Renal cortical epithelial cell (primary cell): ENCODE results near the gene DOP1A. TPM values are rescaled to one million over a fixed set of nuclear protein-coding genes. Genes with fewer than 3 reads are reported as not detected.

ENCODE experiments used
- DNase-seq: peaks from one replicate; pipeline ENCODE4 v3.0.0-alpha.2; 2011; ENCODE audit warnings: low read depth
- total RNA-seq: library from RNA; depleted of rRNA; stranded (reverse); fragments of >200 nt; gene quantifications from 2 replicates; pipeline ENCODE4 v1.2.3, GENCODE V29; 2014

Gene DOP1A
- total RNA-seq, 1 donor from 2014 or later = 53.0 TPM

- DNase-seq = peak; percentile 94
These were observed 132.4 kb downstream of the DOP1A start for GRCh38 chr6:83199863-83200225.

GRCh38 chr6:83202031-83202430, 134.6 kb downstream of the DOP1A start:
- DNase-seq = peak; percentile 42

DNA sequence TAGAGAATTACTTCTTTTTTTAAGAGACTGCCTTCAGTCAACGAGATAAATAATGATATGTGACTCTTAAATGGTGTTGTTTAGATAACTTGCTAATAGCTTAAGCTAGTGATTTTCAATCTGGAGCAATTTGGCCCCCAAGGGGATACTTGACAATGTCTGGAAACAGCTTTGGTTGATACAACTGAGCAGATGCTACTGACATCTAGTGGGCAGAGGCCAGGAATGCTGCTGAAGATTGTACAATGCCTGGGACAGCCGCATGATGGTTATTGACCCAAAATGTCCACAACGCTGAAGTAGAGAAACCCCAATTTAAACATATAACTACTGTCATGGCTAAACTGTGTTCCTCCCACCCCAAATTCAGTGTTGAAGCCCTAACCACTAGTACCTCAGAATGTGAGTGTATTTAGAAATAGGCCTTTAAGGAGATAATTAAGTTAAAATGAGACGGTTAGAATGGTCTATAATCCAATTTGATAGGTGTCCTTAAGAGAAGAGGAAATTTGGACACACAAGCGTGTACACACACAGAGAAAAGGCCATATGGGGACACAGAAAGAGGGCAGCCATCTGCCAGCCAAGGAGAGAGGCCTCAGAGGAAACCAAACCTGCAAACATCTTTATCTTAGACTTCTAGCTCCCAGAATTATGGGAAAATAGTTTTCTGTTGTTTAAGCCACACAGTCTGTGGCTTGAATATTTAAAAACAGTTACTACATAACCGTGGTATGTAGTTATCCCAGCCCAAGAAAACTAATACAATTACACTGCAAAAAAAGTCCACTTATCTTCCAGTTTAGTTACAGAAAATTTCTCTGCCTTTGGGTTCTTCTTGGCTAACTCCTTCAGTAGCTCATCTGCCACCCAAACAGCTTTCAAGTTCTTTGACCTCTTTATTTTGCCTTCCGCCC, 147.9 kb downstream of the DOP1A start:
- peak; percentile 72 for DNase-seq

DNA sequence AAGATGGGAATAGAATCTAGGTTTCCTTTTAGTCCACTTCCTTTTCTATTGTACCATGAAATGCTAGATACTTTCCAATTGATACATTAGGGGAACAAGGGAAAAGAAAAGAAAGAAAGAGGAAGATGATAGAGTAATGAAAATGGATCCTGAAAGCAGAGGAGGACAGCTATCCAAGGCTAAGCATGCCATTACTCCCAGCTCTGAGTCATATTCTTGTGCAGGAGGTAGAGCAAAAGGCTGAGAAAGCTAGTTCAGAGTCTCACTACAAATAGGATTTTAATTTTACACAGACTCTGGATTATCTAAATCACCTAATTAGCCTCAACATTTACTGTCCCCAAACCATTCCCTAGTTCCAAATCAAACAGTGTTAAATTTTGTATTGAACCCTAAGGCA, 149.3 kb downstream of the DOP1A start:
- no peak for DNase-seq

Other genes starting within 250 kb of the DOP1A start
- 5.6 and 6.9 TPM in 2 replicates for gene UBE3D, start 1.8 kb upstream of the DOP1A start, total RNA-seq
- gene PGM3, start 125.6 kb downstream of the DOP1A start, total RNA-seq = 86.9 and 173 TPM in 2 replicates
- 5.6 and 9.0 TPM in 2 replicates for gene RWDD2A, start 125.7 kb downstream of the DOP1A start, total RNA-seq